Glutamatergic neuron (in vitro differentiated cells): Measurements from ENCODE around the gene CSAG1. TPM values are rescaled to one million over a fixed set of nuclear protein-coding genes. Genes with fewer than 3 reads are reported as not detected.
"Not testable (repeated sequence)": the region's sequence is repeated elsewhere in the genome, so short reads cannot be mapped to it uniquely, and the experiment has no call there.

ENCODE experiments used
- DNase-seq: peaks from one replicate; pipeline ENCODE4 v3.0.0; 2022
- H3K27ac Mint-ChIP-seq: one replicate; pipeline ENCODE4 v1.8.0; 2020; ENCODE audit warnings: mild to moderate bottlenecking, mixed read lengths, inconsistent platforms; ENCODE audit not compliant: unreplicated experiment
- H3K27me3 Mint-ChIP-seq: one replicate; pipeline ENCODE4 v1.8.0; 2020; ENCODE audit warnings: mild to moderate bottlenecking, moderate library complexity, mixed read lengths, inconsistent platforms; ENCODE audit not compliant: unreplicated experiment
- H3K36me3 Mint-ChIP-seq: one replicate; pipeline ENCODE4 v1.8.0; 2020; ENCODE audit warnings: mild to moderate bottlenecking, mixed read lengths, inconsistent platforms; ENCODE audit not compliant: unreplicated experiment
- H3K4me1 Mint-ChIP-seq: one replicate; pipeline ENCODE4 v1.8.0; 2020; ENCODE audit warnings: mild to moderate bottlenecking, low read depth, mixed read lengths, inconsistent platforms; ENCODE audit not compliant: unreplicated experiment
- H3K4me3 Mint-ChIP-seq: one replicate; pipeline ENCODE4 v1.8.0; 2020; ENCODE audit warnings: mild to moderate bottlenecking, mixed read lengths, inconsistent platforms; ENCODE audit not compliant: unreplicated experiment
- H3K9me3 Mint-ChIP-seq: one replicate; pipeline ENCODE4 v1.8.0; 2020; ENCODE audit warnings: mild to moderate bottlenecking, moderate library complexity, mixed read lengths, inconsistent platforms; ENCODE audit not compliant: unreplicated experiment
- CTCF ChIP-seq: fragments of 200-600 bp; sonication (generic); IDR thresholded peaks from one replicate; pipeline ENCODE4 v1.5.0; 2021; ENCODE audit not compliant: partially characterized antibody, unreplicated experiment
- long read RNA-seq: library from polyadenylated mRNA; unstranded; transcript quantifications from one replicate; pipeline ENCODE4 v2.0.0, GENCODE V29; 2020; ENCODE audit not compliant: unreplicated experiment
- total RNA-seq: library from RNA; stranded (reverse); fragmentation: NEBNext Ultra II Directional; extraction: Animal tissue kit (Norgen Biotek cat#: 25700); gene quantifications from one replicate; pipeline ENCODE4 v1.2.1, GENCODE V29; 2021; ENCODE audit not compliant: unreplicated experiment

CSAG1 gene
- total RNA-seq: 0.98 TPM
- long read RNA-seq, partial matches to known transcripts: 0 of 1 reads
- long read RNA-seq, other reads (novel, unspliced or antisense): 1 of 1 reads

GRCh38 chrX:152733261-152733975 lies at the start of gene CSAG1, which contains the start of gene MAGEA12:
TSS of gene CSAG1 (minus strand) at chrX:152733721. CDS start at chrX:152732460, 1,261 bp downstream.
TSS of gene MAGEA12 (plus strand) at chrX:152733757. CDS start at chrX:152736162, 2,405 bp downstream.
- Mint-ChIP-seq H3K27me3 (no peaks in the 10 kb centered on the region), H3K36me3 (no peaks in the 10 kb centered on the region), H3K4me3 (no peak within 1 kb of the TSS), H3K4me1 (no peaks in the 10 kb centered on the region), H3K9me3 (peaks cover 1% of the 10 kb centered on the region), H3K27ac (no peak within 1 kb of the TSS)
- DNase-seq: no peak
- no peak for TF ChIP-seq CTCF

DNA sequence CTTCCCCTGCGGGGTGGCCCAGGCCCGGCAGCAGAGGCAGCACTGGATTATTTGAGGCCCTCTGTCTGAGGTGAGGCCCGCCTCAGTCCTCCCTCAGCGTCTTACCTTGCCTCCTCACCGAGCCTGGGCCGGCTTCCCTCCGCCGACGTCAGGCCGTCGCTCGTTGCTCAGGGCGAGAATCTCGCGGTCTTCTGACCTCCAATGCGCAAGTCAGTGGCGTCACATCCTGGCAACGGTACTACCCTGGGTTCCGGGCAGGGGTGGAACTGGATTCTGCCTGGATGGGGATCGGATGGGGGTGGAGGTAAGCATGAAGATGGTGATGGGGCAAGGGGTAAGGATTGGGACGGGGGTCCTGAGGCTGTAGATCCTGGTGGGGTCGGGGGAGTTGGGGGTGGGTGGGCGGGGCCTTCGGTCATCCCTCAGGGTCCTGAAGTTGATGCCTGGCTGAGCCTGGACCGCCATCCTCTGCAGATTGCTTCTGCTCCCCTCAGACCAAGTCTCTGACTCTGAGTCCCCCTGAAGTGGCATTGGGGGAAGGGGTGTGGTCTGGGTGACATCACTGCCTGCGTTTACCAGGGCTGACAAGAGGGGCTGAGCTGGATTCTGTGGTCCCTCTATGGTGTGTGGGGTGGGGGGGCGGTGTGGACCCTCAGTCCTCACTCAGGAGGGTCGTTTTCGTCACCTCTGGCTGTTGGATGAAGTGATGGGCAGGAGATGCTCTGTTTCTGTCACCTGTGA lies 36.2 kb upstream of the CSAG1 start, which contains the start of gene MAGEA6:
Gene MAGEA6 (minus strand): TSS at position 141 of the 741 bp plus-strand sequence. CDS start 2,039 bp downstream, outside the sequence.
- H3K27me3 Mint-ChIP-seq, H3K4me1 Mint-ChIP-seq, H3K36me3 Mint-ChIP-seq, DNase-seq, H3K27ac Mint-ChIP-seq, H3K4me3 Mint-ChIP-seq, H3K9me3 Mint-ChIP-seq: not testable (repeated sequence)

GRCh38 chrX:152766562-152766961 lies 33.0 kb upstream of the CSAG1 start:
- not testable (repeated sequence) for H3K4me1 Mint-ChIP-seq, H3K9me3 Mint-ChIP-seq, H3K27me3 Mint-ChIP-seq, H3K27ac Mint-ChIP-seq, DNase-seq, H3K36me3 Mint-ChIP-seq, H3K4me3 Mint-ChIP-seq

GRCh38 chrX:152761582-152761981 lies 28.1 kb upstream of the CSAG1 start:
- H3K4me3 Mint-ChIP-seq, H3K9me3 Mint-ChIP-seq, H3K36me3 Mint-ChIP-seq, DNase-seq, H3K27me3 Mint-ChIP-seq, H3K27ac Mint-ChIP-seq, H3K4me1 Mint-ChIP-seq: not testable (repeated sequence)

- H3K27me3 Mint-ChIP-seq, DNase-seq, H3K4me3 Mint-ChIP-seq, H3K9me3 Mint-ChIP-seq, H3K27ac Mint-ChIP-seq, H3K4me1 Mint-ChIP-seq, H3K36me3 Mint-ChIP-seq: not testable (repeated sequence)
These were observed 26.0 kb upstream of the CSAG1 start for GRCh38 chrX:152759544-152759943.

DNA sequence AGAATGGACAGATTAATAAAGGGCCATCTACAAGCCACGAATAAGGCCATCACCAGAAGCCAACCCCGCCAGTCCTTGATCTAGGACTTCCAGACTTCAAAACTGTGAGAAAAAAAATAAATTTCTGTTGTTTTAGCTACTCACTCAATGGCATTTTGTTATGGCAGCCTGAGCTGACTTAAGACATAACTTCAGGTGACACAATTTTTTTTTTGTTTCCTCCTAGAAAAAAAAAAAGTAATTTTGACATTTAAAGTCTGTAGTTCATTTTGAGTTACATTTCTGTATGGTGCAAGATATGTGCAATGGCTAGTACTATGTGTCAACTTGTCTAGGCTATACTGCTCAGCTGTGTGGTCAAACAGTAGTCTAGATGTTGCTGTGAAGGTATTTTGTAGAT lies 25.4 kb upstream of the CSAG1 start, which contains the start of gene CSAG3:
Gene CSAG3 (plus strand): TSS at position 301 of the 400 bp plus-strand sequence.
- DNase-seq, H3K27me3 Mint-ChIP-seq, H3K27ac Mint-ChIP-seq, H3K4me3 Mint-ChIP-seq, H3K9me3 Mint-ChIP-seq, H3K4me1 Mint-ChIP-seq, H3K36me3 Mint-ChIP-seq: not testable (repeated sequence)

- not testable (repeated sequence) for H3K4me1 Mint-ChIP-seq, H3K9me3 Mint-ChIP-seq, H3K27ac Mint-ChIP-seq, H3K27me3 Mint-ChIP-seq, H3K36me3 Mint-ChIP-seq, DNase-seq, H3K4me3 Mint-ChIP-seq
These were observed 21.4 kb upstream of the CSAG1 start for GRCh38 chrX:152754871-152755270.

- not testable (repeated sequence) for H3K4me1 Mint-ChIP-seq, H3K27ac Mint-ChIP-seq, DNase-seq, H3K36me3 Mint-ChIP-seq, H3K27me3 Mint-ChIP-seq, H3K4me3 Mint-ChIP-seq, H3K9me3 Mint-ChIP-seq
These were observed 20.4 kb upstream of the CSAG1 start, which contains the start of gene MAGEA2 for GRCh38 chrX:152753686-152754650. TSS of gene MAGEA2 (minus strand) at chrX:152753842. CDS start at chrX:152751363, 2,479 bp downstream.
